Measurements from ENCODE around the gene PVALEF.

DNA sequence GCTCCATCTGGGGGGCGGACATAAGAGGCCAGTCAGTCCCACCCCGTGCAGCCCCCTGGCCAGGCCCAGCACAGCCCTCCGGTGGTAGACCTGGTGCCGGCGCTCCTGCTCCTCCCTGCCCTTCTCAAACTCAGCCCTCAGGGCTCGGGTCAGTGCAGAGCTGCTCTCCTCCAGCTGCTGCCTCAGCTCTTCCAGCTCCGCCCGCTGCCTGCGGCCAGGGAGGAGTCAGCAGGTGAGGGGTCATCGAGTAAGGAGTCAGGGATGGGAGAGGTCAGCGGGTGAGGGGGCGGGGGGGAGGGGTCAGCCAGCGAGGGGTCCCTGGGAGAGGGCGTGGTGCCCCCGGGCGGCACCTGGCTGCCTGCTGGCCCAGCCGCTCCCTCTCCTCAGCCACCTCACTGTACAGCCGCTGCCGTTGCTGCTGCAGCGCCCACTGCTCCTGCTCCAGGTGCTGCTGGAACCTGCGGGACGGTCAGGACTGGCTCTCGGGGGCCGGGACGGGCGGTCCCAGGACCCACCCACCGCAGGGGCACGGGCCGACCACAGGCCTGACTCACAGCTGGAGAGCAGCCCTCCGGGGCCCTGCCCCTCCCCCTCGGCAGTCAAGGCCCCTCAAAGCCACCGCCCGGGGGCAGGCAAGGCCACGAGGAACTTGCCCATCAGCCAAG lies 27.2 kb downstream of the PVALEF start:
- TF ChIP-seq FOXM1 (IDR thresholded peaks at IDR 0.05; ENCODE audit: borderline replicate concordance, low read depth) (no peak), TAF1 (IDR thresholded peaks at IDR 0.05; ENCODE audit: low read depth) (no peak), RAD21 (IDR thresholded peaks at IDR 0.05; ENCODE audit: low read depth) (no peak), NFIC (IDR thresholded peaks at IDR 0.05) (no peak), EP300 (IDR thresholded peaks at IDR 0.05; ENCODE audit: borderline replicate concordance) (no peak), CREB1 (IDR thresholded peaks at IDR 0.05; ENCODE audit: low read depth) (no peak), YY1 (IDR thresholded peaks at IDR 0.05; ENCODE audit: low read depth) (no peak), CEBPB (IDR thresholded peaks at IDR 0.05) (no peak)
- TF ChIP-seq, protein P1, sequence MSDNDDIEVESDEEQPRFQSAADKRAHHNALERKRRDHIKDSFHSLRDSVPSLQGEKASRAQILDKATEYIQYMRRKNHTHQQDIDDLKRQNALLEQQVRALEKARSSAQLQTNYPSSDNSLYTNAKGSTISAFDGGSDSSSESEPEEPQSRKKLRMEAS (IDR thresholded peaks at IDR 0.05) = no peak
- TF ChIP-seq, protein P2, sequence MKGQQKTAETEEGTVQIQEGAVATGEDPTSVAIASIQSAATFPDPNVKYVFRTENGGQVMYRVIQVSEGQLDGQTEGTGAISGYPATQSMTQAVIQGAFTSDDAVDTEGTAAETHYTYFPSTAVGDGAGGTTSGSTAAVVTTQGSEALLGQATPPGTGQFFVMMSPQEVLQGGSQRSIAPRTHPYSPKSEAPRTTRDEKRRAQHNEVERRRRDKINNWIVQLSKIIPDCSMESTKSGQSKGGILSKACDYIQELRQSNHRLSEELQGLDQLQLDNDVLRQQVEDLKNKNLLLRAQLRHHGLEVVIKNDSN (IDR thresholded peaks at IDR 0.05) = no peak

Data from Ishikawa (cell line).